Activated CD4-positive, alpha-beta T cell treated with anti-CD3 and anti-CD28 coated beads, Interleukin-2, amount 10 ng/mL, durations not matched to agents 7 days and 5 days (primary cell): ENCODE measurements around the gene PLA2G4D. TPM values are rescaled to one million over a fixed set of nuclear protein-coding genes. Genes with fewer than 3 reads are reported as not detected.

Source experiments
- CTCF ChIA-PET: fragments of 350-600 bp; sonication (Branson Sonifier 250); formaldehyde crosslinking; loops from one replicate; lab custom pipeline; 2021; ENCODE audit warnings: antibody characterized with exemption; lab: Charles Lee
- POLR2A ChIA-PET: fragments of 350-600 bp; sonication (Branson Sonifier 250); formaldehyde crosslinking; loops from one replicate; lab custom pipeline; 2021; ENCODE audit warnings: antibody characterized with exemption; lab: Charles Lee
- DNase-seq: peaks from one replicate; pipeline ENCODE4 v3.0.0-alpha.2; 2020
- H3K27ac Mint-ChIP-seq: one replicate; pipeline ENCODE4 v1.8.0; 2021; ENCODE audit warnings: mild to moderate bottlenecking, moderate library complexity, mixed read lengths
- H3K27me3 Mint-ChIP-seq: one replicate; pipeline ENCODE4 v1.8.0; 2021; ENCODE audit warnings: mixed read lengths
- H3K36me3 Mint-ChIP-seq: one replicate; pipeline ENCODE4 v1.8.0; 2021; ENCODE audit warnings: low read depth, mixed read lengths
- H3K4me1 Mint-ChIP-seq: one replicate; pipeline ENCODE4 v1.8.0; 2021; ENCODE audit warnings: mixed read lengths
- H3K4me3 Mint-ChIP-seq: one replicate; pipeline ENCODE4 v1.8.0; 2021; ENCODE audit warnings: mild to moderate bottlenecking, moderate library complexity, mixed read lengths
- H3K9me3 Mint-ChIP-seq: one replicate; pipeline ENCODE4 v1.8.0; 2021; ENCODE audit warnings: mixed read lengths
- total RNA-seq, 2 experiments: library from RNA; stranded (reverse); gene quantifications; one replicate each; pipeline ENCODE4 v1.2.3, GENCODE V29; 2021

PLA2G4D gene
- total RNA-seq, 2 experiments from 2014 or later, result not detected

DNA sequence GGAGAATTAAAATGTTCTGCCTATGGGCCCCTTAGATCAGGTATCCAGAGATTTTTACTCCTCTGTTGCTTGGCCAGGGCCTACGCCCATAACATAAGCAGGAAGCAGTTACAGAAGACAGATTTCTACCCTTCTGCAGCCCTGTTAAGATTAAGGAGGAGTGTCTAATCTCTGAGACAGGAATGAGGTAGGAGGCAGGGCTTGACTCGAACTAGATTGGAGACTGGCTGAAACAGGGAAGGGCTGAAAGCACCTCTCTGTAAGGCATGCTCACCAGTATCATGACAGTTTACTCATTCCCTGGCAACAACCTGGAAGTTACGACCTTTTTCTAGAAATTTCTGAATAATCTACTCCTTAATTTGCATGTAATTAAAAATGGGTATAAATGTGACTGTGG is 16.7 kb downstream of the PLA2G4D start:
- ChIA-PET CTCF (interaction anchor here (1.1 kb wide), 1 partner anchor 17 kb away, joined by 3 read pairs; the partner anchor contains the start of gene PLA2G4D), POLR2A (interaction anchor here (0.5 kb wide), 1 partner anchor 342 kb away, joined by 7 read pairs; no protein-coding TSS in a partner anchor)
- Mint-ChIP-seq H3K4me3 (no peak overlapping the region), H3K9me3 (no peaks in the 10 kb centered on the region), H3K4me1 (no peaks in the 10 kb centered on the region), H3K36me3 (no peaks in the 10 kb centered on the region), H3K27me3 (peaks cover 17% of the 10 kb centered on the region), H3K27ac (no peak overlapping the region)
- DNase-seq, result no peak

DNA sequence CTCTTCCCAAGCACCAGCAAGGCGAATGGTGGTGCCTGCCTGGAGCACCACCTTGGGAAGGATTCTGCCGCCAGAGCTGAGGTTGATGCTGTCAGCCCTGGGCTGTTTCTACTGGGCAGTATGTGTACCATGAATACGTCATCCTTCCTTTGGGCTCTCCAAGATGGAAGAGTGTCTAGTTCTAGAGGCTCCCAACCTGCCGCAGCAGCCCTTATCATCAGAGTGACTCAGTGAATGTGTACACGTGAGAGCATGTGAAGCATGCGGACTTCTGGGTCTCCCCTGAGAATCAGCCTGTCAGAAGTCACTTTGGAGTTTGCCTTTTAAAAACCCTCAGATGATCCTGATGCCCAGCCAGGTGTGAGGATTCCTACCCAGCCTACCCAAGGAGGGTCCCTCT is 20.9 kb downstream of the PLA2G4D start:
- Mint-ChIP-seq H3K27me3 (peaks cover 11% of the 10 kb centered on the region), H3K4me1 (no peaks in the 10 kb centered on the region), H3K9me3 (no peaks in the 10 kb centered on the region), H3K27ac (no peak overlapping the region), H3K36me3 (no peaks in the 10 kb centered on the region), H3K4me3 (no peak overlapping the region)
- DNase-seq, result no peak
- CTCF ChIA-PET, result interaction anchor here (0.7 to 3.8 kb wide), 6 partner anchors 9 to 300 kb away, joined by 3 to 29 read pairs (median 4); partner anchors contain the start of gene MAPKBP1
- POLR2A ChIA-PET, result no interaction called here

DNA sequence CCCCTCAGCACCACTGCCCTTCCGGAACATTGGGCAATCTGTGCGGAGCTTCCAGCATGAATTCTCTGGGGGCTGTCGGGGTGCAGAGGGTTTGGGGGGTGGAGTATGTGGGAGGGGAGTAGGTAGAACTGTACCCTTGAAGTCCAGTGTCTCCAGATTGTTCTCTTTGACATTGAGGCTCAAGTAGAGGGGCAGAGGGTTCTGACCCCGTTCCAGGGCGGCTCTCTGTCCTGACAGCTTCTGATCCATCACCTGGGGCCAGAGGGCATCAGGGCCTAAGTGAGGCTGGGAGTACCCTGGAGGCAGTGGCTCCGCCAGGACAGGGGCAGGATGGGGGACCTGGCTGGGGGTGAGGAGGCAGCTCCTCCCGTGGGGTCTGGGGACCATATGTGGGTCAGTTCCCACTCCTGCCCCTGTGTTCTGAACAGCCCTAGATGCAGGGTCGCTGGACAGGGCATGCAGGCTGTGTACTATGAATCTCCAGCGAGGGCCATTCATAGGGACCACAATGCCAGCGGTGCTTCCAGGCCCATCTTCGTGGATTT is 22.1 kb downstream of the PLA2G4D start:
- H3K4me1 Mint-ChIP-seq, result no peaks in the 10 kb centered on the region
- H3K27ac Mint-ChIP-seq, result no peak overlapping the region
- no peaks in the 10 kb centered on the region for H3K36me3 Mint-ChIP-seq
- H3K9me3 Mint-ChIP-seq, result no peaks in the 10 kb centered on the region
- no peak overlapping the region for H3K4me3 Mint-ChIP-seq
- ChIA-PET CTCF (interaction anchor here (1.2 to 3.8 kb wide), 3 partner anchors 10 to 19 kb away, joined by 3 to 29 read pairs (median 4); no protein-coding TSS in a partner anchor), POLR2A (no interaction called here)
- H3K27me3 Mint-ChIP-seq, result peaks cover 10% of the 10 kb centered on the region
- no peak for DNase-seq

DNA sequence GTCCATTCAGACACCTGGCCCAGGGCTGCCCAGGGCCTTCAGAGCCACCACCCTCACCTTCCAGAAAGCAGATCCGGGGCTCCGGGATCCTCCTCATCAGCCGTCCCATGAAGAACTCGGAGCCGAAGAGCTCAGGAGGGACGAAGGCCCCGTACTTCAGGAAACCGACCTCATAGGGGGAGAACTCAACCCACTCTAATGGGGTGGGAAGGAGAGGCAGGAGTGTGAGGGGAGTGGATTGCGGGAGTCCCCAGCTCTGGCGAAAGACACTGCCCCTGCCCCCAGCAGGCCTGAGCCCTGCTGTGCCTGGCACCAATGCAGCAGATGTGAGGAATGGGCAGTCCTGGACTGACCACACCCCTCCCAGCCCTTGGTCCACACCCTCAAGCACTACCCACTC is 22.6 kb downstream of the PLA2G4D start:
- H3K27ac Mint-ChIP-seq, result no peak overlapping the region
- no peak overlapping the region for H3K4me3 Mint-ChIP-seq
- H3K27me3 Mint-ChIP-seq, result peaks cover 8% of the 10 kb centered on the region
- ChIA-PET POLR2A (no interaction called here), CTCF (interaction anchor here (3.8 kb wide), 1 partner anchor 11 kb away, joined by 29 read pairs; no protein-coding TSS in a partner anchor)
- no peaks in the 10 kb centered on the region for H3K9me3 Mint-ChIP-seq
- no peaks in the 10 kb centered on the region for H3K4me1 Mint-ChIP-seq
- H3K36me3 Mint-ChIP-seq, result no peaks in the 10 kb centered on the region
- DNase-seq, result no peak

DNA sequence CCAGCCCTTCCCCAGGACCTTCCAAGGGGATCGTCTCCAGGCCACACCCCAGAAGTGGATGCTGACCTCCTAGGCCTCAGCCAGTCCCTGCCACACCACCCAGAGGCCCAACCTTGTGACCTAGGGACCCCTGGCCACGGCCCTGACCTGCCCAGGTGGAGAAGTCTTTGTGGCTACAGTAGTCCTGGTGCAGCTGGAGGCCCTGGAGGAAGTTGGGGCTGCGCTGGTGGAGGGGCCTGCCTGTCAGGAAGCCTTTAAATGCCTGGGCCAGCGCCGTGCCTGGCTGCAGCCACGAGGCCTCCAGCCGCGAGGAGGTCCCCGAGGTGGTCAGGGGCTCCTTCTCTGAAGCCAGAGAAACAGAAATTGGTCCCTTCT is 23.4 kb downstream of the PLA2G4D start:
- Mint-ChIP-seq H3K27me3 (peaks cover 14% of the 10 kb centered on the region), H3K36me3 (no peaks in the 10 kb centered on the region), H3K27ac (no peak overlapping the region), H3K4me1 (peaks cover 2% of the 10 kb centered on the region), H3K9me3 (no peaks in the 10 kb centered on the region), H3K4me3 (no peak overlapping the region)
- DNase-seq, result no peak
- CTCF ChIA-PET, result no interaction called here
- POLR2A ChIA-PET, result no interaction called here

DNA sequence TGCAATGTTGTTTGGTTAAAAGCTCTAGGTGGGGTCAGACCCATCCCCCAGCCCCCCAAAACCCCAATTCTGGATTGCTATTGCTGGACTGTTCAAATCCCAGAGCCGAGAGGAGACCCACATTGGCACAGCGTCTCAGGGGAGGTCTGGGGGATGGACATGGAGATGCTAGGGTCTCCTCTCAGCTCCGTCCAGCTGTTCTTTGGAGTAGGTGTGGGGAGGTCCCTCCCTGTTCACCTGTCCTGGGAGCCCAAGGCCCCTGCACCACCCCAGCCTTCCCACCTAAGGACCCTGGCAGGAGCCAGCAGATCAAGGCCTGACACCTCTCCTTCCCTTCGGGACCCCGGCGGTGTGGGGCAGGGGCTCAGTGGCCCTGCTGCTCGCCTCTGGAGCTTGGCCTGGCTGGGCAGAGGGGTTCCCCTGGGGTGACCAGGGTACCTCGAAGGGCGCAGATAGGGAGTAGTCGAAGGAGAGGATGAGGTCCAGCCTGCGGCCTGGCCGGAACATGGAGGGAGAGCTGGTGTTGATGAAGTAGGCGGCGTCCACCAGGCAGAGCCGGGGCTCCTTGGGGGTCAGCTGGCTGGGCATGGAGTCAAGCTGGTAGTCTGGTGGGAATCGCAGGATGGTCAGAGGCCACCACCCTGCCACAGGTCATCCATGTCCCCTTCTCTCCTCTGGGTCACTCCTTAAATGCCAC is 23.9 kb downstream of the PLA2G4D start:
- H3K27ac Mint-ChIP-seq, result no peak overlapping the region
- H3K9me3 Mint-ChIP-seq, result no peaks in the 10 kb centered on the region
- H3K4me3 Mint-ChIP-seq, result no peak overlapping the region
- CTCF ChIA-PET, result interaction anchor here (1.6 kb wide), 1 partner anchor 14 kb away, joined by 4 read pairs; no protein-coding TSS in a partner anchor
- H3K4me1 Mint-ChIP-seq, result peaks cover 2% of the 10 kb centered on the region
- peaks cover 14% of the 10 kb centered on the region for H3K27me3 Mint-ChIP-seq
- no peak for DNase-seq
- no peaks in the 10 kb centered on the region for H3K36me3 Mint-ChIP-seq
- POLR2A ChIA-PET, result no interaction called here

DNA sequence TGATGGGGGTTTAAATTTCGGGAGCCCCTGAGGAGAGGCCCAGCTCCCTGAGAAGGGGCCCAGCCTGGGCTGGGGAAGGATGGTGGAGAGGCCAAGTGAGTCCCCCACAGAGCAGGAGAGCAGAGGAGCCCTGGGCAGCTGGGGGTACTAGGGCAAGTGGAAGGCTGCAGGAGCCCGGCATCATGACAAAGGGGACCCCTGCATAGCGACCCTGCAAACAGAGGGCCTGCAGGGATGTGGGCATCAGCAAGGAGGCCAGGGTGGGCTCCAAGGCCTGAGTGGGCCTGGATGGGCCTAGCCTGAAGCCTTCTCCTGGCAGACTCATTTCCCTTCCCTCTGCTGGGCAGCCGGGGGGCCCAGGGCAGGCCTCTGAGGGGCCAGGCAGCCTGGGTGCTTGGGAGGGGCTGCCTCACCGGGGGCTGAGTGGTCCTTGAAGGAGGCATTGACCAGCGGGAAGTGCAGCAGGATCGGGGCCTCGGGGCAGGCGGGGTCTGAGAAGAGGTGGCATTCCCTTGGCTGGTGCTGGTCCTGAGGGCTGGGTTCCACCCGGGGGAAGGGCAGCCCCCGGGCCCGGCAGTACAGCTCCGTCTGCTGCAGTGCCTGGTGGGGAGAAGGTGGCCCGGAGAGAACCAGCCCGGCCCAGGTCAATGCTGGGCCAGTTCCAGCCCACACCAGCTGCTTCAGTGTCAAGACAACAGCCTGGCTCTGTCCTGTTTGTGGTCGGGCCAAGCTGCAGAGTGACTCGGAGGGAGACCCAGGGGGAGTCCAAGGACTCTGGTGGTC is 24.7 kb downstream of the PLA2G4D start:
- Mint-ChIP-seq H3K9me3 (no peaks in the 10 kb centered on the region), H3K27me3 (peaks cover 14% of the 10 kb centered on the region), H3K4me1 (peaks cover 2% of the 10 kb centered on the region), H3K27ac (no peak overlapping the region), H3K4me3 (no peak overlapping the region), H3K36me3 (no peaks in the 10 kb centered on the region)
- ChIA-PET CTCF (interaction anchor here (0.8 to 1.6 kb wide), 3 partner anchors 15 to 68 kb away, joined by 3 to 4 read pairs (median 3); no protein-coding TSS in a partner anchor), POLR2A (no interaction called here)
- no peak for DNase-seq

DNA sequence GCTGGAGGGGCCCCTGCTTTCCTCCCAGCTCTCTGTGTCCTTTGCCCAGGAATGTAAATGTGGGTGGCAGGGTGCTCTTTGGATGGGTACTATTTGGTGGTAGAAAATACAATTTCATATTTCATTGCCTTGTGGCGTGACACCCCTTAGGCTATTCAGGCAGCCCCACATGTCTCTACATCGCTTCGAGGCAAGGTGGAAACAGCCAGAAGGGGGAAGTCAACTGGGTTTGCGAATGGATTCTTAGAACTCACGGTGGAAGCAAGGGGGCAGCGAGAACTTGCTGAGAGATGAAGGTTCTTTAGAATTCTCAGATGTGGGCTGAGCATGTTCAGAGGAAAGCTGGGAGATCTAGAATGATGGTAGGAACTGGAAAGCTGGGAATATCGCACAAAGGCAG is 25.3 kb downstream of the PLA2G4D start:
- H3K4me1 Mint-ChIP-seq, result peaks cover 2% of the 10 kb centered on the region
- no peaks in the 10 kb centered on the region for H3K36me3 Mint-ChIP-seq
- no peaks in the 10 kb centered on the region for H3K9me3 Mint-ChIP-seq
- ChIA-PET POLR2A (no interaction called here), CTCF (interaction anchor here (0.5 to 1.6 kb wide), 5 partner anchors 15 to 580 kb away, joined by 3 to 4 read pairs (median 3); no protein-coding TSS in a partner anchor)
- no peak overlapping the region for H3K27ac Mint-ChIP-seq
- no peak for DNase-seq
- no peak overlapping the region for H3K4me3 Mint-ChIP-seq
- H3K27me3 Mint-ChIP-seq, result peaks cover 11% of the 10 kb centered on the region

DNA sequence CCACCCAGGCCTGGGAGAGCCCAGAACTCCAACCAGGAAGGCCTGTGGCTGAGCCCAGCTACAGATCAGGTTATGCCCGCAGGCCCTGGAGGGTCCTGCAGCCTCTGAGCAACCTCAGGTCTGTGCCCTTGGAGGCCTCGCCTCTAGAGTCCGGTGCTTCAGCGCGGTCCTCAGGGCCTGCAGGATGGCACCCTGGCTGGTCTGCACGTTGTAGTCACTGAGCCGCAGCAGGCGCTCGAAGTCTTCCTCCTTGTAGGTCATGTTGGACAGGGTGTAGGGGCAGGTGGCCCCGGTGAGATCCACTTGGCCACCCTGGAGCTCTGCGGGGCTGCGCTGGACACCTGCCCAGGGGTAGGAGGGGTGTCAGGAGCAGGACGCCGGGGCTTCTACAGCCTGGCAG is 25.8 kb downstream of the PLA2G4D start:
- no peaks in the 10 kb centered on the region for H3K9me3 Mint-ChIP-seq
- ChIA-PET CTCF (interaction anchor here (0.5 to 1.3 kb wide), 4 partner anchors 15 to 581 kb away, joined by 3 read pairs; no protein-coding TSS in a partner anchor), POLR2A (no interaction called here)
- H3K36me3 Mint-ChIP-seq, result no peaks in the 10 kb centered on the region
- peaks cover 10% of the 10 kb centered on the region for H3K27me3 Mint-ChIP-seq
- no peak overlapping the region for H3K4me3 Mint-ChIP-seq
- DNase-seq, result no peak
- peaks cover 2% of the 10 kb centered on the region for H3K4me1 Mint-ChIP-seq
- no peak overlapping the region for H3K27ac Mint-ChIP-seq

DNA sequence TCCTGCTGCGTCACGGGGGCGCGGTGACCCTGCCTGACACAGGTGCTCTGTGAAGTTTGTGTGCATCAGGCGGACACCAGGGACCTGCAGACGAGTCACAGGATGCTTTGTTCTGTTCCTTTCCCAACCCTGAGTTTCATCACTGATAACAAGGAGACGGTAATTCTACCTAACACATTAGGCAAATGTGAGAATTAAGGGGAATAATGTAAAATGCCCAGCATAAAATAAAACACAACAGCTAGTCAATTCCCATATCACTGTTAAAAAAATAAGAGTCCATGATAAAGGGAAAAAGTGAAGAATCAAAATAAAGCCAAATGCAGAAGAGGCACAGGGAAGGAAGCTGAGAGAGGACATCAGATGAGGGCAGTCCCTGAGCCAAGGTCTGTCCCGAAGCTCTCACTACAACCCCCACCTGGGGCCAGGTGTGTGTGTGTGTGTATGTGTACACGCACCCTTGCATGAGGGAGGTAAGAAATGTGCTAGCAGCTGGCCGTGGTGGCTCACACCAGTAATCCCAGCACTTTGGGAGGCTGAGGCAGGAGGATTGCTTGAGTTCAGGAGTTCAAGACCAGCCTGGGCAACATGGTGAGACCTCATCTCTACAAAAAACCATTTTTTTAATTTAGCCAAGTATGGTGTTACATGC is 27.5 kb downstream of the PLA2G4D start:
- H3K27ac Mint-ChIP-seq, result no peak overlapping the region
- no peaks in the 10 kb centered on the region for H3K9me3 Mint-ChIP-seq
- peaks cover 2% of the 10 kb centered on the region for H3K4me1 Mint-ChIP-seq
- no peak for DNase-seq
- ChIA-PET POLR2A (no interaction called here), CTCF (interaction anchor here (0.8 kb wide), 1 partner anchor 12 kb away, joined by 3 read pairs; no protein-coding TSS in a partner anchor)
- H3K36me3 Mint-ChIP-seq, result no peaks in the 10 kb centered on the region
- peaks cover 14% of the 10 kb centered on the region for H3K27me3 Mint-ChIP-seq
- H3K4me3 Mint-ChIP-seq, result no peak overlapping the region

DNA sequence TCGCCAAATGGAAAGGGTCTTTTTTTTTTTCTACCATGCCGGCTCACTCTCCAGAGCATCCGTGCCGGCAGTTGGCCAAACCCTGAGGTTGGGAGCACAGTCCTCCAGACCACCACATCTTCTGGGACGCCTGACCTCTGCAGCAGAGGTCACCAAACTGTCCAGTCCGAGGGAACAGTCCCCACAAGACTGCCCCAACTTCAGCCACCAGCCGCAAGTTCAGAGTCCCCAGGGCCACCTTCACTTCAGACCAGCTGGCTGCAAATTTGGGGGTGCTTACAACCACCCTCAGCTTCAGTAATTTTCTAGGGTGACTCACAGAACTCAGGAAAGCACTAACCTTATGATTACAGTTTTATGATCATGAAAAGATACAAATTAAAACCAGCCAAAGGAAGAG is 28.9 kb downstream of the PLA2G4D start:
- Mint-ChIP-seq H3K4me1 (peaks cover 2% of the 10 kb centered on the region), H3K4me3 (no peak overlapping the region), H3K27ac (no peak overlapping the region), H3K36me3 (no peaks in the 10 kb centered on the region), H3K9me3 (no peaks in the 10 kb centered on the region), H3K27me3 (peaks cover 14% of the 10 kb centered on the region)
- DNase-seq, result no peak
- ChIA-PET CTCF (interaction anchor here (1.1 to 1.4 kb wide), 3 partner anchors 9 to 25 kb away, joined by 3 to 6 read pairs (median 4); no protein-coding TSS in a partner anchor), POLR2A (no interaction called here)

DNA sequence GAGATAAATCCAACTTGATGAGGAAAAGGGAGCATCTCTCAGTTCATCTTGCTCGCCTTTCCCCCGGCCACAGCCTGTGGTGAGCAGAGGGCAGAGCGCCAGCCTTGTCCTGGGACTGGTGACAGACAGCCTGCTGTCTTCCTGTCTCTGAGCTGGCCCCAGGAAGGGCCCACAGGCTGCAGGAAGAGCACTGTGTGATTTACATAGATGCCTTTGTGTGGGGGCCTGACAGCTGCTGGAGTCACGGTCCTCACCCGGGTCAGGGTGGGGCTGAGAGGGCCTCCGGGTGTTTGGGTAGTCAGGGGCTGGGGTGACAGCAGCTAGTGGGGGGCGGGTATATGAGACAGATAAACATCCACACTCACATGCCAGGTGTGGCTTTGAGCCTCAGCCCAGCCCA is 29.3 kb downstream of the PLA2G4D start:
- Mint-ChIP-seq H3K27ac (no peak overlapping the region), H3K9me3 (no peaks in the 10 kb centered on the region), H3K4me1 (peaks cover 6% of the 10 kb centered on the region), H3K36me3 (no peaks in the 10 kb centered on the region), H3K27me3 (peaks cover 14% of the 10 kb centered on the region), H3K4me3 (no peak overlapping the region)
- POLR2A ChIA-PET, result no interaction called here
- DNase-seq, result no peak
- CTCF ChIA-PET, result interaction anchor here (1.1 to 1.4 kb wide), 4 partner anchors 10 to 75 kb away, joined by 3 to 6 read pairs (median 4); no protein-coding TSS in a partner anchor
